ENCODE data around the gene WDTC1.

The WDTC1 gene

DNA sequence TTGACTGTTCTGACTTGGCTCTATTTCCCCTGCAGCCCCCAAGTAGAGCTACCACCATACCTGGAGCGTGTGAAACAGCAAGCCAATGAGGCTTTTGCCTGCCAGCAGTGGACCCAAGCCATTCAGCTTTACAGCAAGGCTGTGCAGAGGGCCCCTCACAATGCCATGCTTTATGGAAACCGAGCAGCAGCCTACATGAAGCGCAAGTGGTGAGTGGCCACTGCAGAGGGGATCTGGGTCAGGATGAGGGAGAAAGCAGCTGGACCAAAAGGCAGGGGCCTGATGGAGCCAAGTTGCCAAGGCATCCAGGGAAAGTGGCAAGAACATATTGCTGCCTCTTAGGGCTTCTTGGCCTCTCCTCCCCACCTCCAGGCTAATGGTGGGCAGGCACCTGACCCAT, 63.5 kb downstream of the WDTC1 start:
- no peak for DNase-seq (ENCODE audit: low read depth)
- TF ChIP-seq, protein P1, sequence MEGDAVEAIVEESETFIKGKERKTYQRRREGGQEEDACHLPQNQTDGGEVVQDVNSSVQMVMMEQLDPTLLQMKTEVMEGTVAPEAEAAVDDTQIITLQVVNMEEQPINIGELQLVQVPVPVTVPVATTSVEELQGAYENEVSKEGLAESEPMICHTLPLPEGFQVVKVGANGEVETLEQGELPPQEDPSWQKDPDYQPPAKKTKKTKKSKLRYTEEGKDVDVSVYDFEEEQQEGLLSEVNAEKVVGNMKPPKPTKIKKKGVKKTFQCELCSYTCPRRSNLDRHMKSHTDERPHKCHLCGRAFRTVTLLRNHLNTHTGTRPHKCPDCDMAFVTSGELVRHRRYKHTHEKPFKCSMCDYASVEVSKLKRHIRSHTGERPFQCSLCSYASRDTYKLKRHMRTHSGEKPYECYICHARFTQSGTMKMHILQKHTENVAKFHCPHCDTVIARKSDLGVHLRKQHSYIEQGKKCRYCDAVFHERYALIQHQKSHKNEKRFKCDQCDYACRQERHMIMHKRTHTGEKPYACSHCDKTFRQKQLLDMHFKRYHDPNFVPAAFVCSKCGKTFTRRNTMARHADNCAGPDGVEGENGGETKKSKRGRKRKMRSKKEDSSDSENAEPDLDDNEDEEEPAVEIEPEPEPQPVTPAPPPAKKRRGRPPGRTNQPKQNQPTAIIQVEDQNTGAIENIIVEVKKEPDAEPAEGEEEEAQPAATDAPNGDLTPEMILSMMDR (conservative IDR thresholded peaks at IDR 0.05; ENCODE audit: low read depth, low read length), result no peak
- H3K4me3 ChIP-seq (ENCODE audit: low read depth, low read length), result no peak overlapping the region

DNA sequence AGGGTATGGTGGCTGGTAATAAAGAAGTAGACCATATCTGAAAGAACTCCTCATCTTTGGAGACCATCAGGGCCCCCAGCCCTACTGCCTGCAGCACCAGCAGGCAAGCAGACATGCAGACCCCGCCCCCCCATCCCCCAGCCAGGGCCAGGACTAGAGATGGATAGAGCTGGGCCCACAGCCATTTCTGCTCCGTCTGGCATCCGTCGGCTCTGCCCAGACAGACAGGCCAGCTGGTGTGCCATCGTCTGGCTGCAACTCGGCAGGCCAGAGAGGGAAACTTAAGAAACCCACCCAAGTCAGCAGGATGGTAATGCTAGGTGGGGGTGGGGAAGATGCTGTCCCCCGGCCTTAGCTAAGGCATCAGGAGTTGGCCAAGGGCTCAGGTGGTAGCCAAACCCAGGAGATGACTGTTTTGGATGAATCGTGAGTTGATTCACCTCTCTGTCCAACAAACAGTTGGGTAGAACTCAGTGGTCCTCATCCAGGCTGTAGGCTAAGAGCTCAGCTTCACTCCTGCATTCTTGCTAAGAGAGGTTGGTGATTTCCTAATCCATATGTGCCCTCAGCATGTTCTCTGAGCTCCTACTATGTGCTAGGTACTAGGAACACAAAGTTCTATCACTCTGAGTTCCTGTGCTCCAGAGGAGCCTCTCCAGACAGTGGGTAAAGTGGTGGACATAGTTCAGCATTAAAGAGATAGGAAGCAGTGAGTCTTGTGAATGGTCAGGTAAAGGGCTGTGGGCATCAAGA, 64.4 kb downstream of the WDTC1 start:
- TF ChIP-seq, protein P1 (conservative IDR thresholded peaks at IDR 0.05; ENCODE audit: low read depth, low read length), result no peak
- no peak for DNase-seq (ENCODE audit: low read depth)
- no peak overlapping the region for H3K4me3 ChIP-seq (ENCODE audit: low read depth, low read length)

GRCh38 chr1:27299385-27300271, 65.2 kb downstream of the WDTC1 start:
- peak; percentile 100 for DNase-seq (ENCODE audit: low read depth)
- TF ChIP-seq, protein P1 (conservative IDR thresholded peaks at IDR 0.05; ENCODE audit: low read depth, low read length), result no peak

DNA sequence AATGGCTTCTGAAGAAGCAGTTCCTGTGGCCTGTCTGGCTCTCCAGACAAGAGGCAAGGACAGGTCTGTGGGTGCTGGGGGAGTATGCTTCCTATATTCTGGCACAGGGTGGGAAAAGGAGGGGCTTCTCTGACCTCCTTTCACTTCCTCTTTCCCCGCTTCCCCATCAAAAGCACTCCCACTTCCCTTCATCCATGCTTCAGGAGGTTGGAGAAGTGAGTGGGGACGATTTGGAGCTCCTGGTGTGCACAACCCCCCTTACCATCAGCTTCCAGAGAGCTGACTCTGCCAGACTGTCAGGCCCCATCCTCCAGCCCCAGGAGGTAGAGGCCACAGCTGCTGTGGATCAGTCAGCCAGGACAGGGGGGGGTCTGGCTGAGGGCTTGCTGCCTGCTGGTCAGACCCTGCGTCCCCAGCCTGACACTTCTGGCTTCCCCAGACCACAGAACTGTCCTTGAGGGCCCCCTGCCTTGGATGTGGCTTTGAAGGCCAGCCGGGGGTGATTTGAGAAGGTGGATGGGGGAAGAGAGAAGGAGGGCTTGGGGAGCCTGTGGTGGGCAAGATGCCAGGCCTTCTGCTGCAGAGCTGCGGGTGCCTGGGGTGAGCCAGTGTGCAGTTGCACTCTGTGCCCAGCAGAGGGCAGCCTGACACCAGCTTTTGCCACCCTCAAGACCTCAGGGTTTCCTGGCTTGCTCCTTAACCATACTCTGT, 66.1 kb downstream of the WDTC1 start:
- TF ChIP-seq, protein P1 (conservative IDR thresholded peaks at IDR 0.05; ENCODE audit: low read depth, low read length), result peak; percentile 96
- H3K4me3 ChIP-seq (ENCODE audit: low read depth, low read length), result no peak overlapping the region
- peak; percentile 99 for DNase-seq (ENCODE audit: low read depth)

More at GRCh38 chr1:27299385-27300271, 65.2 kb downstream of the WDTC1 start:
- H3K4me3 ChIP-seq (ENCODE audit: low read depth, low read length), result no peak overlapping the region

GRCh38 chr1:27301052-27301422, 66.6 kb downstream of the WDTC1 start:
- no peak for DNase-seq (ENCODE audit: low read depth)
- no peak overlapping the region for H3K4me3 ChIP-seq (ENCODE audit: low read depth, low read length)
- TF ChIP-seq, protein P1 (conservative IDR thresholded peaks at IDR 0.05; ENCODE audit: low read depth, low read length), result no peak

DNA sequence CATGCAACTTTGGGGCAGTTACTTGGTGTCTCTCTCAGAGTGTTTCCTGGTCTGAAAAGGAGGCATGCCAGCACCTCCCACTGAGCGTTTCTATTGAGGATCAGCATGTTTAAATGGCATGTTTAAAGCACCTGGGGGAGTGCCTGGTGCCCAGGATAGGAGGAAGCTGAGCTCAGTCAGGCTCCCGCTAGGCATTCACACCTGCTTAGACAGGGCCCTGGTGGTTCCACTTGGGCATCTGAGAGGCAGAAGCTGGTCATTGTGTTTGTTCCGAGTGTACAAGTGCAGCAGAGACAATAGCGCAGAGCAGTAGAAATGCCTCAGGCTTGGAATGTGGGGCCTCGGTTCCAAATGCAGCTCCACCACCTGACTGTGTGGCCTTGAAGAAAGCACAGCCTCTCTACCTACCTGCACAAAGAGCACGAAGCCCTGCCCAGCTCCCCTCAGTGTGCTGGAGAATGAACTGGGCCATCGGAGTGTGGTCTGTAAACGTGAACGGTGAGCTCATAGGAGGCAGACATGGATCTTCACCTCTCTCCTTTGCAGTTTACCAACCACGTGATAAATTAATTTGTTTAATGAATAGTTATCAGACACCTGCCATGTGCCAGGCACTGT, 67.3 kb downstream of the WDTC1 start:
- no peak for DNase-seq (ENCODE audit: low read depth)
- TF ChIP-seq, protein P1 (conservative IDR thresholded peaks at IDR 0.05; ENCODE audit: low read depth, low read length), result no peak
- no peak overlapping the region for H3K4me3 ChIP-seq (ENCODE audit: low read depth, low read length)
